ENCODE measurements around the gene CTNND2. TPM values are rescaled to one million over a fixed set of nuclear protein-coding genes. Genes with fewer than 3 reads are reported as not detected.

The CTNND2 gene
- total and polyA plus RNA-seq, 5 donors from 2014 or later: not detected

DNA sequence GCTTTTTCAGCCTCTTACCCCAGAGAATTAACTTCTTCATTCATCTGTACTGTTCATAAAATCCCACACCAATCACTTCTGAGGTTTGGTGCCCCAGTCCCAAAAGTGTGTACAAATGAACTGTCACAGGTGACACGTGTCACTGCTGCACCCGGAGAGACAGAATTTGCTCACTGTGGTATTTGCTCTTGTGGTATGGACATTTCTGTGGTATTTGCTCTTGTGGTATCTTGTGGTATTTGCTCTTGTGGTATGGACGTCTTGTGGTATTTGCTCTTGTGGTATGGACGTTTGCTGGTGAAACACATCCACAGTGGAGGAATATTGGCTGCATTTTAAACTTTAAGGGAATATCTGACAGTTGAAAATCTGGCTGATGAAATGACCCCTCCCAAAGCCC lies 928.3 kb downstream of the CTNND2 start:
- Mint-ChIP-seq H3K9me3 (peaks cover 0 to 5% (median 0%) of the 10 kb centered on the region in 7 donors), H3K4me1 (no peaks in the 10 kb centered on the region), H3K4me3 (no peak overlapping the region), H3K27ac (no peak overlapping the region), H3K27me3 (peaks cover 12% of the 10 kb centered on the region), H3K36me3 (no peaks in the 10 kb centered on the region)
- Histone ChIP-seq H3K4me1 (ENCODE audit: control insufficient read depth, insufficient read depth, low read length, poor library complexity, severe bottlenecking) (no peaks in the 10 kb centered on the region), H3K27me3 (ENCODE audit: control insufficient read depth, insufficient read depth, low read length) (no peaks in the 10 kb centered on the region), H3K27ac (ENCODE audit: insufficient read depth, low read length, poor library complexity, severe bottlenecking) (no peak overlapping the region), H3K9me3 (ENCODE audit: control insufficient read depth in 2 of 2, low read length in 2 of 2) (no peaks in the 10 kb centered on the region), H3K4me3 (ENCODE audit: low read depth, low read length) (no peak overlapping the region), H3K36me3 (ENCODE audit: control insufficient read depth, insufficient read depth, low read length) (no peaks in the 10 kb centered on the region)
- ATAC-seq (ENCODE audit: low read depth in 2 of 2) (no peak), DNase-seq (no peak)

DNA sequence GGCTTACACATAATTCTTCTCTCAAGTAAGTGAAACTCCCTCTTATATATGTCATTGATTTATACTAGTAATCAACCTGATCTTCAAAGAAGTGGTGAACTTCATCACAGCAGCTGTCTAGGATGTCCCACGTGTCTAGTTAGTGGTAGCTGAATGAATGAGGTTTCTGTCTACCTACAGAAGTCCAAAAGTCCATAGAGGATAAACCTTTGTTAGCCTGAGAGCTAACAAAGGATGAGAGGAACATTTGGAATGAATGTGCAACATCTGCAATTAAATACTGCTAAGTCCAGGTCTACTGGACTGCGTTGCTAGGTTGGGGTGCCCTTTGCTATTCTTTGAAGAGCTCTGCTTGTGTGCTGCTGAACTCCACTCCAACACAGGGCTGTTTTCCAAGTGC lies 929.4 kb downstream of the CTNND2 start:
- Histone ChIP-seq H3K4me1 (ENCODE audit: control insufficient read depth, insufficient read depth, low read length, poor library complexity, severe bottlenecking) (no peaks in the 10 kb centered on the region), H3K27ac (ENCODE audit: insufficient read depth, low read length, poor library complexity, severe bottlenecking) (no peak overlapping the region), H3K4me3 (ENCODE audit: low read depth, low read length) (no peak overlapping the region), H3K36me3 (ENCODE audit: control insufficient read depth, insufficient read depth, low read length) (no peaks in the 10 kb centered on the region), H3K9me3 (ENCODE audit: control insufficient read depth in 2 of 2, low read length in 2 of 2) (no peaks in the 10 kb centered on the region), H3K27me3 (ENCODE audit: control insufficient read depth, insufficient read depth, low read length) (no peaks in the 10 kb centered on the region)
- H3K36me3 Mint-ChIP-seq: no peaks in the 10 kb centered on the region
- ATAC-seq (ENCODE audit: low read depth in 2 of 2) (no peak), DNase-seq (no peak)
- peaks cover 0 to 1% (median 0%) of the 10 kb centered on the region in 7 donors for H3K9me3 Mint-ChIP-seq
- H3K27ac Mint-ChIP-seq: no peak overlapping the region
- no peaks in the 10 kb centered on the region for H3K4me1 Mint-ChIP-seq
- H3K27me3 Mint-ChIP-seq: peaks cover 12% of the 10 kb centered on the region
- H3K4me3 Mint-ChIP-seq: no peak overlapping the region

DNA sequence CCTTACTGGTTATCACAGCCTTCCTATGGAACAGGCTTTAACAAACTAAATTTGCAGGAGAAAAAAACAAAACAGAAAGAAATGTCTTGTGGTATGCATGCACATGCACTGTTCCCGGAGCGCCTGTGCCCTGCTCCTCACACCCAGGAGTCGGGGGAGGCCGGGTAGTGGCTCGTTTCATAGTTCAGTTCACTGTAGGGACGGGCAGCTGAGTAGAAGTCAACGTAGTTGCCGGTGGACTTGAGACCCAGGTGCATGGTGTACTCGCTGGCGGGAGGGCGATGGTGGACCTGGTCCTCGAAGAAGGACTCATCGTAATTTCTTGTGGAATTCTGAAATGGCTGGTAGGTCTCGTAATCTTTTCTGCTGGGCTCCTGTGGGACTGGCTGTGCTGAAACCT lies 930.9 kb downstream of the CTNND2 start:
- no peaks in the 10 kb centered on the region for H3K36me3 Mint-ChIP-seq

DNA sequence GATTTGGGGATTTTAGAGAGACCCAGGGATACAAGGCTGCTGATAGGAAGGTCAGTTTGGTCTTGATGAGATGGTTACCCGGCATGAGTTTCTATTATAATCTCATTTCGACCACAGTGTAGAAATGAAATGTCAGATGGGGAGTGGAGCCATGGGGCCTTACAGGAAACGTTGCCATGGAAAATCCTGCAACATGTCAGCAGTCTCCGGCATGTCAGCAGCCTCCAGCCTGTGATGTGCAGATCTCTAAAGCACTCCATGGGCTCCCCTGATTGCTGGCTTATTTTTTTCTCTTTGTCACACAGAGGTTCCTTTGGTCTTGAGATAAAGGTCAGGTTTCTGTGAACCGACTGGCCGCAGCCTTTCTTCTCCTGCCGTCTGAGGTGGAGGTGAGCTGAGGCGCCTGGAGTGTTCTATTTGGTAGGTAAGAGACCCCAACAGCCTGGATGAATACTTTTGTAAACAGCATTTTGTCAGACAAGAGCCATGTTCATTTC lies 934.5 kb downstream of the CTNND2 start:
- Mint-ChIP-seq H3K4me1 (no peaks in the 10 kb centered on the region), H3K9me3 (peaks cover 0 to 1% (median 0%) of the 10 kb centered on the region in 7 donors), H3K27me3 (peaks cover 12% of the 10 kb centered on the region), H3K36me3 (no peaks in the 10 kb centered on the region), H3K27ac (no peak overlapping the region), H3K4me3 (no peak overlapping the region)
- no peaks in the 10 kb centered on the region for H3K36me3 ChIP-seq (ENCODE audit: control insufficient read depth, insufficient read depth, low read length)
- H3K27ac ChIP-seq (ENCODE audit: insufficient read depth, low read length, poor library complexity, severe bottlenecking): no peak overlapping the region
- no peaks in the 10 kb centered on the region for H3K9me3 ChIP-seq (ENCODE audit: control insufficient read depth in 2 of 2, low read length in 2 of 2)
- no peak overlapping the region for H3K4me3 ChIP-seq (ENCODE audit: low read depth, low read length)
- no peak for DNase-seq
- no peaks in the 10 kb centered on the region for H3K4me1 ChIP-seq (ENCODE audit: control insufficient read depth, insufficient read depth, low read length, poor library complexity, severe bottlenecking)
- no peaks in the 10 kb centered on the region for H3K27me3 ChIP-seq (ENCODE audit: control insufficient read depth, insufficient read depth, low read length)
- no peak for ATAC-seq (ENCODE audit: low read depth in 2 of 2)

More for the DNA sequence above, 930.9 kb downstream of the CTNND2 start:
- no peak overlapping the region for H3K4me3 ChIP-seq (ENCODE audit: low read depth, low read length)
- Mint-ChIP-seq H3K4me3 (no peak overlapping the region), H3K27me3 (peaks cover 12% of the 10 kb centered on the region), H3K27ac (no peak overlapping the region), H3K4me1 (no peaks in the 10 kb centered on the region), H3K9me3 (peaks cover 0 to 1% (median 0%) of the 10 kb centered on the region in 7 donors)
- H3K27ac ChIP-seq (ENCODE audit: insufficient read depth, low read length, poor library complexity, severe bottlenecking): no peak overlapping the region
- H3K4me1 ChIP-seq (ENCODE audit: control insufficient read depth, insufficient read depth, low read length, poor library complexity, severe bottlenecking): no peaks in the 10 kb centered on the region
- DNase-seq (no peak), ATAC-seq (ENCODE audit: low read depth in 2 of 2) (no peak)
- H3K36me3 ChIP-seq (ENCODE audit: control insufficient read depth, insufficient read depth, low read length): no peaks in the 10 kb centered on the region
- no peaks in the 10 kb centered on the region for H3K9me3 ChIP-seq (ENCODE audit: control insufficient read depth in 2 of 2, low read length in 2 of 2)
- no peaks in the 10 kb centered on the region for H3K27me3 ChIP-seq (ENCODE audit: control insufficient read depth, insufficient read depth, low read length)

DNA sequence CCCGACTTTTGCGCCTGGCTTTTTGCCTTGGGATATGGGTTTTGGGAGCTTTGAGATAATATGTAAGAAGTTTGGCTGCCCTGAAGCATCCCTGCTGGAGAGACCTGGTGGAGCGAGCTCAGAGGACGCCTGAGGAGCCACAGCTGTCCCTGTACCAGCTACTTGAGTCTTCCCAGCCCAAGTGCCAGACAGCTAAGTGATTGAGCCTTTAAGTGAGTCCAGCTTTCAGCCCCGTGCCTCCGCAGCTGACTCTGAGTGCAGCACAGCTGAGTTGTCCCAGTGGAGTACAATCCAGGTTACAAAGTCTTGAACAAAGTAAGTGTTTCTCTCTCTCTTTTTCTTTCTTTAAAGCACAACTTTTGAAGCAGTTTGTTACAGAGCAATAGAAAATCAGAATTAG lies 939.4 kb downstream of the CTNND2 start:
- no peak for DNase-seq
- Mint-ChIP-seq H3K27me3 (no peaks in the 10 kb centered on the region), H3K27ac (peak overlapping the region in 2 of 3 donors; percentile 9 to 39), H3K36me3 (no peaks in the 10 kb centered on the region), H3K9me3 (peaks cover 0 to 6% (median 0%) of the 10 kb centered on the region in 7 donors), H3K4me3 (no peak overlapping the region), H3K4me1 (peaks cover 0 to 21% (median 13%) of the 10 kb centered on the region in 4 donors)
- Histone ChIP-seq H3K36me3 (ENCODE audit: control insufficient read depth, insufficient read depth, low read length) (no peaks in the 10 kb centered on the region), H3K27me3 (ENCODE audit: control insufficient read depth, insufficient read depth, low read length) (no peaks in the 10 kb centered on the region), H3K27ac (ENCODE audit: insufficient read depth, low read length, poor library complexity, severe bottlenecking) (no peak overlapping the region), H3K9me3 (ENCODE audit: control insufficient read depth in 2 of 2, low read length in 2 of 2) (no peaks in the 10 kb centered on the region), H3K4me3 (ENCODE audit: low read depth, low read length) (no peak overlapping the region), H3K4me1 (ENCODE audit: control insufficient read depth, insufficient read depth, low read length, poor library complexity, severe bottlenecking) (no peaks in the 10 kb centered on the region)
- no peak for ATAC-seq (ENCODE audit: low read depth in 2 of 2)

GRCh38 chr5:10958728-10959127 lies 945.5 kb downstream of the CTNND2 start:
- no peaks in the 10 kb centered on the region for H3K36me3 Mint-ChIP-seq
- Histone ChIP-seq H3K27ac (ENCODE audit: insufficient read depth, low read length, poor library complexity, severe bottlenecking) (no peak overlapping the region), H3K9me3 (ENCODE audit: control insufficient read depth in 2 of 2, low read length in 2 of 2) (no peaks in the 10 kb centered on the region), H3K4me3 (ENCODE audit: low read depth, low read length) (no peak overlapping the region), H3K27me3 (ENCODE audit: control insufficient read depth, insufficient read depth, low read length) (no peaks in the 10 kb centered on the region), H3K36me3 (ENCODE audit: control insufficient read depth, insufficient read depth, low read length) (no peaks in the 10 kb centered on the region), H3K4me1 (ENCODE audit: control insufficient read depth, insufficient read depth, low read length, poor library complexity, severe bottlenecking) (no peaks in the 10 kb centered on the region)
- ATAC-seq (ENCODE audit: low read depth in 2 of 2): no peak
- H3K4me3 Mint-ChIP-seq: no peak overlapping the region
- H3K4me1 Mint-ChIP-seq: peaks cover 0 to 21% (median 13%) of the 10 kb centered on the region in 4 donors
- no peaks in the 10 kb centered on the region for H3K27me3 Mint-ChIP-seq
- H3K9me3 Mint-ChIP-seq: peaks cover 2 to 7% (median 5%) of the 10 kb centered on the region in 7 donors
- no peak overlapping the region for H3K27ac Mint-ChIP-seq
- no peak for DNase-seq

- Histone ChIP-seq H3K9me3 (ENCODE audit: control insufficient read depth in 2 of 2, low read length in 2 of 2) (peaks cover 0 to 2% of the 10 kb centered on the region in 2 experiments), H3K4me1 (ENCODE audit: control insufficient read depth, insufficient read depth, low read length, poor library complexity, severe bottlenecking) (no peaks in the 10 kb centered on the region), H3K27me3 (ENCODE audit: control insufficient read depth, insufficient read depth, low read length) (peaks cover 2% of the 10 kb centered on the region), H3K27ac (ENCODE audit: insufficient read depth, low read length, poor library complexity, severe bottlenecking) (no peak overlapping the region), H3K4me3 (ENCODE audit: low read depth, low read length) (no peak overlapping the region), H3K36me3 (ENCODE audit: control insufficient read depth, insufficient read depth, low read length) (no peaks in the 10 kb centered on the region)
- H3K36me3 Mint-ChIP-seq: no peaks in the 10 kb centered on the region
- H3K27ac Mint-ChIP-seq: no peak overlapping the region
- ATAC-seq (ENCODE audit: low read depth in 2 of 2) (no peak), DNase-seq (no peak)
- H3K4me3 Mint-ChIP-seq: no peak overlapping the region
- peaks cover 0 to 4% (median 0%) of the 10 kb centered on the region in 7 donors for H3K9me3 Mint-ChIP-seq
- no peaks in the 10 kb centered on the region for H3K4me1 Mint-ChIP-seq
- no peaks in the 10 kb centered on the region for H3K27me3 Mint-ChIP-seq
Observed at GRCh38 chr5:10949856-10950630, 954.2 kb downstream of the CTNND2 start.

DNA sequence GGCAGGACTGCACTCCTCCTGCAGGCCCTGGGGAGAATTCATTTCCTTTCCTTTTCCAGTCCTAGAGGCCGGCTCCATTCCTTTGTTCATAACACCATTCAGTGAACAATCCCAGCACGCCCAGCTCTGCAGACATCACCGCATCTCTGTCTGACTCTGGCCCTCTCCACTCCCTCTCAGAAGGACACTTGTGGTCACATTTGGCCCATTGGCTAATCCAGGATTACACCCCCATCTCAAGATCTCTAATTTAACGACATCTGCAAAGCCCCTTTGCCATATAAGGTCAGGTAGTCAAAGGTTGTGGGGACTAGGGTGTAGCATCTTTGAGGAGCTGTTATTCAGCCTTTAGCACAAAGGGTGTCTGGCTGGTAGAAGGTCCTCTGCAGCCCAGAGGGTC lies 958.2 kb downstream of the CTNND2 start:
- Histone ChIP-seq H3K27me3 (ENCODE audit: control insufficient read depth, insufficient read depth, low read length) (peaks cover 5% of the 10 kb centered on the region), H3K4me1 (ENCODE audit: control insufficient read depth, insufficient read depth, low read length, poor library complexity, severe bottlenecking) (no peaks in the 10 kb centered on the region), H3K36me3 (ENCODE audit: control insufficient read depth, insufficient read depth, low read length) (no peaks in the 10 kb centered on the region), H3K27ac (ENCODE audit: insufficient read depth, low read length, poor library complexity, severe bottlenecking) (no peak overlapping the region), H3K9me3 (ENCODE audit: control insufficient read depth in 2 of 2, low read length in 2 of 2) (no peaks in the 10 kb centered on the region), H3K4me3 (ENCODE audit: low read depth, low read length) (no peak overlapping the region)
- Mint-ChIP-seq H3K27ac (no peak overlapping the region), H3K36me3 (no peaks in the 10 kb centered on the region), H3K27me3 (peaks cover 7% of the 10 kb centered on the region), H3K4me3 (no peak overlapping the region), H3K9me3 (peaks cover 0 to 3% (median 0%) of the 10 kb centered on the region in 7 donors), H3K4me1 (no peaks in the 10 kb centered on the region)
- DNase-seq (no peak), ATAC-seq (ENCODE audit: low read depth in 2 of 2) (no peak)
